Measurements from ENCODE around the gene DIP2A.
A peak's percentile ranks its signal among the peaks of the same experiment; 100 is the strongest.

The DIP2A gene

DNA sequence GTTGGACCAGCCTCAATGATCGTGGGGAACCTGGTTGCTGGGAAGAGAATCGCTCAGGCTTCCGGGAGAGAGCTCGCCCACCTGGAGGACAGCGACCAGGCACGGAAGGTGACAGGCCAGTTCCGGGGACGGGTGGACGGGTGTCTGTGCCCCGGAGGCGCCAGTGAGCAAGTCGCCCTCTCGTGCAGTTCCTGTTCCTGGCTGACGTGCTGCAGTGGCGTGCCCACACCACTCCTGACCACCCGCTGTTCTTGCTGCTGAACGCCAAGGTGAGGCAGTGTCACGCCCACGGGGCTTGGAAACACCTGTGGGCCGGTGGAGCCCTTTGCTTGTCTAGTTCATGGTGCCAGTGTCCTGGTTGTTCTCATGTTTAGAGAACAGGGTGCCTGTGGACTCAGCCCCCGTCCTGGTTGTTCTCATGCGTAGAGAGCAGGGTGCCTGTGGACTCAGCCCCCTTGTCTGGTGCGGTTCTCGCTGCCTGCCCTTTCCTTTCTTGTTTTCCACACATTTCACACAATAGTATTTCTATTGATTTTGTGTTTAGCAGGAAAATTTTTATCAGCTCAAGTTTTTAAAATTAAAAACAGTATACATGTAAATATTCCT is 93.0 kb downstream of the DIP2A start:
- Histone ChIP-seq H3K4me1 (ENCODE audit: control insufficient read depth in 5 of 5, insufficient read depth in 5 of 5, low read length in 5 of 5) (no peaks in the 10 kb centered on the region), H3K4me3 (ENCODE audit: low read depth in 1 of 5, low read length in 5 of 5) (peak overlapping the region in 2 of 5 donors; percentile 22 to 27), H3K27me3 (ENCODE audit: control insufficient read depth in 5 of 5, insufficient read depth in 4 of 5, low read length in 5 of 5) (no peaks in the 10 kb centered on the region), H3K9ac (ENCODE audit: low read length in 5 of 5) (no peak overlapping the region), H3K27ac (ENCODE audit: low read depth, low read length) (no peak overlapping the region), H3K36me3 (ENCODE audit: control insufficient read depth in 5 of 5, insufficient read depth in 5 of 5, low read length in 5 of 5) (peaks cover 9 to 90% (median 82%) of the 10 kb centered on the region in 5 donors), H3K9me3 (ENCODE audit: control insufficient read depth in 5 of 5, low read length in 5 of 5) (no peaks in the 10 kb centered on the region)

GRCh38 chr21:46552274-46552673 is 93.6 kb downstream of the DIP2A start:
- Histone ChIP-seq H3K27ac (ENCODE audit: low read depth, low read length) (no peak overlapping the region), H3K36me3 (ENCODE audit: control insufficient read depth in 5 of 5, insufficient read depth in 5 of 5, low read length in 5 of 5) (peaks cover 6 to 90% (median 82%) of the 10 kb centered on the region in 5 donors), H3K4me3 (ENCODE audit: low read depth in 1 of 5, low read length in 5 of 5) (no peak overlapping the region), H3K9me3 (ENCODE audit: control insufficient read depth in 5 of 5, low read length in 5 of 5) (no peaks in the 10 kb centered on the region), H3K9ac (ENCODE audit: low read length in 5 of 5) (no peak overlapping the region), H3K27me3 (ENCODE audit: control insufficient read depth in 5 of 5, insufficient read depth in 4 of 5, low read length in 5 of 5) (no peaks in the 10 kb centered on the region), H3K4me1 (ENCODE audit: control insufficient read depth in 5 of 5, insufficient read depth in 5 of 5, low read length in 5 of 5) (no peaks in the 10 kb centered on the region)

GRCh38 chr21:46552865-46553379 is 94.2 kb downstream of the DIP2A start:
- Histone ChIP-seq H3K36me3 (ENCODE audit: control insufficient read depth in 5 of 5, insufficient read depth in 5 of 5, low read length in 5 of 5) (peaks cover 6 to 90% (median 83%) of the 10 kb centered on the region in 5 donors), H3K4me1 (ENCODE audit: control insufficient read depth in 5 of 5, insufficient read depth in 5 of 5, low read length in 5 of 5) (no peaks in the 10 kb centered on the region), H3K27ac (ENCODE audit: low read depth, low read length) (no peak overlapping the region), H3K27me3 (ENCODE audit: control insufficient read depth in 5 of 5, insufficient read depth in 4 of 5, low read length in 5 of 5) (no peaks in the 10 kb centered on the region), H3K9ac (ENCODE audit: low read length in 5 of 5) (no peak overlapping the region), H3K9me3 (ENCODE audit: control insufficient read depth in 5 of 5, low read length in 5 of 5) (no peaks in the 10 kb centered on the region), H3K4me3 (ENCODE audit: low read depth in 1 of 5, low read length in 5 of 5) (no peak overlapping the region)

- peaks cover 6 to 87% (median 80%) of the 10 kb centered on the region in 5 donors for H3K36me3 ChIP-seq (ENCODE audit: control insufficient read depth in 5 of 5, insufficient read depth in 5 of 5, low read length in 5 of 5)
- H3K27me3 ChIP-seq (ENCODE audit: control insufficient read depth in 5 of 5, insufficient read depth in 4 of 5, low read length in 5 of 5): no peaks in the 10 kb centered on the region
These were observed 95.3 kb downstream of the DIP2A start for GRCh38 chr21:46553993-46554392.

DNA sequence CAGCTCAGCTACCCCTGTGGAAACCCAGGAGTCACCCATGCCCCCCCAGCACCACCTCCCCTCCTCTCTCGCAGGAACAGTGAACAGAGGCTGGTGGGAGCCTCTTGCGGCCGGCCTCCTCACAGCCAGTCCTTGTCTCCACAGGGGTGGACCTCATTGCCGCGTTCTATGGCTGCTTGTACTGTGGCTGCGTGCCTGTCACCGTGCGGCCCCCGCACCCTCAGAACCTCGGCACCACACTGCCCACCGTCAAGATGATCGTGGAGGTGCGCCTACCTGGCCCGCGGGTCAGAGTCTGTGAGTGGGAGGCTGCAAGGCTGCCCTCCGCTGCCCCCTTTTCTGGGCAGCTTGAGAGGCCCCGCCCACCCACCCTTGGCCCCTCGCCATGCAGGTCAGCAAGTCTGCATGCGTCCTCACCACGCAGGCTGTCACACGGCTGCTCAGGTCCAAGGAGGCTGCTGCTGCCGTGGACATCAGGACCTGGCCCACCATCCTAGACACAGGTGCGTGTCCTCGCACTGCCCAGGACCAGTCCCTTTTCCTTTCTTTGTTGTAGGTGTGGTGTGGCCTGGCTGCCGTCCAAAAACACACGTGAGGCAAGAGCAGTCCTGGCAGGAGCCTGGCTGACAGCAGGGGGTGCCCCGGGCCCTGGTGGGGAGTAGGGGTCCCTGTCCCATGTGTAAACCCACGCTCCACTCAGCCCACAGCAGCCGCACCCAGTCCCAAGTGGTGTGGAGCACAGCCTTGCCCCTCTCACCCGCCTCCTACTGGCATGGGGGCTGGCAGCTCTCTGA is 95.9 kb downstream of the DIP2A start:
- peaks cover 6 to 89% (median 83%) of the 10 kb centered on the region in 5 donors for H3K36me3 ChIP-seq (ENCODE audit: control insufficient read depth in 5 of 5, insufficient read depth in 5 of 5, low read length in 5 of 5)
- H3K27me3 ChIP-seq (ENCODE audit: control insufficient read depth in 5 of 5, insufficient read depth in 4 of 5, low read length in 5 of 5): no peaks in the 10 kb centered on the region
- H3K27ac ChIP-seq (ENCODE audit: low read depth, low read length): no peak overlapping the region
- no peaks in the 10 kb centered on the region for H3K9me3 ChIP-seq (ENCODE audit: control insufficient read depth in 5 of 5, low read length in 5 of 5)
- no peak overlapping the region for H3K9ac ChIP-seq (ENCODE audit: low read length in 5 of 5)
- peaks cover 0 to 6% (median 0%) of the 10 kb centered on the region in 5 donors for H3K4me1 ChIP-seq (ENCODE audit: control insufficient read depth in 5 of 5, insufficient read depth in 5 of 5, low read length in 5 of 5)
- H3K4me3 ChIP-seq (ENCODE audit: low read depth in 1 of 5, low read length in 5 of 5): no peak overlapping the region

More at GRCh38 chr21:46553993-46554392, 95.3 kb downstream of the DIP2A start:
- no peak overlapping the region for H3K4me3 ChIP-seq (ENCODE audit: low read depth in 1 of 5, low read length in 5 of 5)
- no peak overlapping the region for H3K9ac ChIP-seq (ENCODE audit: low read length in 5 of 5)
- H3K9me3 ChIP-seq (ENCODE audit: control insufficient read depth in 5 of 5, low read length in 5 of 5): no peaks in the 10 kb centered on the region
- H3K27ac ChIP-seq (ENCODE audit: low read depth, low read length): no peak overlapping the region
- H3K4me1 ChIP-seq (ENCODE audit: control insufficient read depth in 5 of 5, insufficient read depth in 5 of 5, low read length in 5 of 5): no peaks in the 10 kb centered on the region

DNA sequence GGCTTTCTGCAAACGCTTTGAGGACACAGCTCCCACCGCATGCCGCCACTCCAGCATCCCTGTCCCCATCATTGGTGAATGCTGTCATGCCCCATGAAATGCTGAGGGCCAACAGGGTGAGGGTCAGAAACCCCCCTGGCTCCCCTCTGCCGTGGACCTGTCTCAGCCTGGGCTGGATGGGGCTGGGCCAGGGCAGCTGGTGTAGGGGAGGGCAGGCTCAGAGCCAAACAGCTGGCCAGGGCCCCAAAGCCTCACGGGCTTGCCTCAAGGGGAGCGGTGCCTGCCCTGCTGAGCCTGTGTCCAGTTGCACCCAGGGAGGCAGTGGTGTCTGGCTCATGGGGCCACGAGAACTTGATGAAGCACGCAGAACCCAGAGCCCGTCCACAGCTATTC is 96.5 kb downstream of the DIP2A start:
- Histone ChIP-seq H3K27ac (ENCODE audit: low read depth, low read length) (no peak overlapping the region), H3K27me3 (ENCODE audit: control insufficient read depth in 5 of 5, insufficient read depth in 4 of 5, low read length in 5 of 5) (no peaks in the 10 kb centered on the region), H3K4me1 (ENCODE audit: control insufficient read depth in 5 of 5, insufficient read depth in 5 of 5, low read length in 5 of 5) (peaks cover 0 to 8% (median 0%) of the 10 kb centered on the region in 5 donors), H3K4me3 (ENCODE audit: low read depth in 1 of 5, low read length in 5 of 5) (no peak overlapping the region), H3K9ac (ENCODE audit: low read length in 5 of 5) (no peak overlapping the region), H3K9me3 (ENCODE audit: control insufficient read depth in 5 of 5, low read length in 5 of 5) (no peaks in the 10 kb centered on the region), H3K36me3 (ENCODE audit: control insufficient read depth in 5 of 5, insufficient read depth in 5 of 5, low read length in 5 of 5) (peaks cover 6 to 89% (median 81%) of the 10 kb centered on the region in 5 donors)

DNA sequence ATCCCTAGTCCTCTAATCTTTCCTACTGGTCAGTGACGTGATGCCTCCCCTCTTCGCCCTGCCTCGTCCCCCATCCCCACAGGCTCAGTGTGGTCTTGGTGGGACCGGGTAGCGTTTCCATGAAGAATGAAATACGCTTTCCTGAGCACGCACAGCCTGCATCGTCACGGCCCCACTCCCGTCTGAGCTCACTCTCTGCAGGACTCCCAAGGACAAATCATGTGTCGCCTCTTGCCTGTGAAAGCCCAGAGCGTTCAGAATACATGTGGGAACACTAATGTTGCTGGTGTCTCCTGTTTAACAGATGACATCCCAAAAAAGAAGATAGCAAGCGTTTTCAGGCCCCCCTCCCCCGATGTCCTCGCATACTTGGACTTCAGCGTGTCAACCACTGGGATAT is 97.0 kb downstream of the DIP2A start:
- H3K36me3 ChIP-seq (ENCODE audit: control insufficient read depth in 5 of 5, insufficient read depth in 5 of 5, low read length in 5 of 5): peaks cover 6 to 89% (median 80%) of the 10 kb centered on the region in 5 donors
- H3K9ac ChIP-seq (ENCODE audit: low read length in 5 of 5): no peak overlapping the region

GRCh38 chr21:46556802-46557201 is 98.1 kb downstream of the DIP2A start:
- peaks cover 0 to 8% (median 0%) of the 10 kb centered on the region in 5 donors for H3K4me1 ChIP-seq (ENCODE audit: control insufficient read depth in 5 of 5, insufficient read depth in 5 of 5, low read length in 5 of 5)
- H3K36me3 ChIP-seq (ENCODE audit: control insufficient read depth in 5 of 5, insufficient read depth in 5 of 5, low read length in 5 of 5): peaks cover 6 to 91% (median 82%) of the 10 kb centered on the region in 5 donors
- no peak overlapping the region for H3K4me3 ChIP-seq (ENCODE audit: low read depth in 1 of 5, low read length in 5 of 5)
- H3K9me3 ChIP-seq (ENCODE audit: control insufficient read depth in 5 of 5, low read length in 5 of 5): no peaks in the 10 kb centered on the region
- no peak overlapping the region for H3K9ac ChIP-seq (ENCODE audit: low read length in 5 of 5)
- no peaks in the 10 kb centered on the region for H3K27me3 ChIP-seq (ENCODE audit: control insufficient read depth in 5 of 5, insufficient read depth in 4 of 5, low read length in 5 of 5)
- H3K27ac ChIP-seq (ENCODE audit: low read depth, low read length): no peak overlapping the region

More for the DNA sequence above, 97.0 kb downstream of the DIP2A start:
- Histone ChIP-seq H3K27me3 (ENCODE audit: control insufficient read depth in 5 of 5, insufficient read depth in 4 of 5, low read length in 5 of 5) (no peaks in the 10 kb centered on the region), H3K4me1 (ENCODE audit: control insufficient read depth in 5 of 5, insufficient read depth in 5 of 5, low read length in 5 of 5) (peaks cover 0 to 8% (median 0%) of the 10 kb centered on the region in 5 donors), H3K27ac (ENCODE audit: low read depth, low read length) (no peak overlapping the region), H3K4me3 (ENCODE audit: low read depth in 1 of 5, low read length in 5 of 5) (no peak overlapping the region), H3K9me3 (ENCODE audit: control insufficient read depth in 5 of 5, low read length in 5 of 5) (no peaks in the 10 kb centered on the region)

DNA sequence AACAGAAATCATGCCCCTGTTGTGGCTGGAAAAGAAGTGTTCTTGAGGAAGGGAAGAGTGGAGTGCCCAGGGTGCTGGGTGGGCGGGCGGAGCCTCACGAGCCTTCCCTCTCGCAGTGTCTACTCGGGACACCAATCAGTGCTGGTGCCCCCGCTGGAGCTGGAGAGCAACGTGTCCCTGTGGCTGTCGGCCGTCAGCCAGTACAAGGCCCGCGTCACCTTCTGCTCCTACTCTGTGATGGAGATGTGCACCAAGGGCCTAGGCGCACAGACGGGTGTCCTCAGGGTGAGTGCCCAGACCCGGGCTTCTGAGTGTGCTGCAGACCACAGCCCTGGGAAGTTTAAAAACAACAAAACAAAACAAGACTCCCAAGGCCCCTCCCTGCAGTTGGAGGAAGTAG is 98.8 kb downstream of the DIP2A start:
- H3K9me3 ChIP-seq (ENCODE audit: control insufficient read depth in 5 of 5, low read length in 5 of 5): no peaks in the 10 kb centered on the region
- H3K9ac ChIP-seq (ENCODE audit: low read length in 5 of 5): no peak overlapping the region
- peaks cover 0 to 8% (median 0%) of the 10 kb centered on the region in 5 donors for H3K4me1 ChIP-seq (ENCODE audit: control insufficient read depth in 5 of 5, insufficient read depth in 5 of 5, low read length in 5 of 5)
- H3K4me3 ChIP-seq (ENCODE audit: low read depth in 1 of 5, low read length in 5 of 5): no peak overlapping the region
- H3K27me3 ChIP-seq (ENCODE audit: control insufficient read depth in 5 of 5, insufficient read depth in 4 of 5, low read length in 5 of 5): no peaks in the 10 kb centered on the region
- peaks cover 4 to 92% (median 81%) of the 10 kb centered on the region in 5 donors for H3K36me3 ChIP-seq (ENCODE audit: control insufficient read depth in 5 of 5, insufficient read depth in 5 of 5, low read length in 5 of 5)
- no peak overlapping the region for H3K27ac ChIP-seq (ENCODE audit: low read depth, low read length)

DNA sequence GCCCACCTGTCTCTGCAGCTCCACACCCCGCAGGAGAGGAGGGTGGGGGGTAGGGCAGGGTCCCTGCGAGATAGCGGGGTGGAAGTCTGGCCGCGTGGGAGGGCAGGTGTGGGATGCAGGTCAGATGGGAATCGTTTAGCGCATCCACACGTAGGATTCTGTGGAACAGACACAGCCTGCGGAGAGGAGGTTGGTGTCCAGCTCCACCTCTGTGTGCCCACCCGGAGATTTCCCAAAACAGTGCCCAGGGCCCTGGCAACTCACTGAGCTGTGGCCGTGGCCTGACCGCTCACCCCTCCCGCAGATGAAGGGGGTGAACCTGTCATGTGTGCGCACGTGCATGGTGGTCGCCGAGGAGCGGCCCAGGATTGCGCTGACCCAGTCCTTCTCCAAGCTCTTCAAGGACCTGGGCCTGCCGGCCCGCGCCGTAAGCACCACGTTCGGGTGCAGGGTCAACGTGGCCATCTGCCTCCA is 99.3 kb downstream of the DIP2A start:
- no peaks in the 10 kb centered on the region for H3K27me3 ChIP-seq (ENCODE audit: control insufficient read depth in 5 of 5, insufficient read depth in 4 of 5, low read length in 5 of 5)
- H3K9me3 ChIP-seq (ENCODE audit: control insufficient read depth in 5 of 5, low read length in 5 of 5): no peaks in the 10 kb centered on the region
- H3K36me3 ChIP-seq (ENCODE audit: control insufficient read depth in 5 of 5, insufficient read depth in 5 of 5, low read length in 5 of 5): peaks cover 3 to 93% (median 82%) of the 10 kb centered on the region in 5 donors
- no peak overlapping the region for H3K9ac ChIP-seq (ENCODE audit: low read length in 5 of 5)
- H3K4me3 ChIP-seq (ENCODE audit: low read depth in 1 of 5, low read length in 5 of 5): no peak overlapping the region
- H3K4me1 ChIP-seq (ENCODE audit: control insufficient read depth in 5 of 5, insufficient read depth in 5 of 5, low read length in 5 of 5): peaks cover 0 to 8% (median 0%) of the 10 kb centered on the region in 5 donors
- no peak overlapping the region for H3K27ac ChIP-seq (ENCODE audit: low read depth, low read length)

Measured in subcutaneous abdominal adipose tissue (tissue), 5 donors.